Inflammatory macrophage treated with lipopolysaccharide for 4 hours (primary cell): Measurements from ENCODE around the gene TMEM61.
"Not testable (repeated sequence)": the region's sequence is repeated elsewhere in the genome, so short reads cannot be mapped to it uniquely, and the experiment has no call there.

Experiments used
- DNase-seq: peaks from one replicate; pipeline ENCODE4 v3.0.0-alpha.2; 2020

The TMEM61 gene

DNA sequence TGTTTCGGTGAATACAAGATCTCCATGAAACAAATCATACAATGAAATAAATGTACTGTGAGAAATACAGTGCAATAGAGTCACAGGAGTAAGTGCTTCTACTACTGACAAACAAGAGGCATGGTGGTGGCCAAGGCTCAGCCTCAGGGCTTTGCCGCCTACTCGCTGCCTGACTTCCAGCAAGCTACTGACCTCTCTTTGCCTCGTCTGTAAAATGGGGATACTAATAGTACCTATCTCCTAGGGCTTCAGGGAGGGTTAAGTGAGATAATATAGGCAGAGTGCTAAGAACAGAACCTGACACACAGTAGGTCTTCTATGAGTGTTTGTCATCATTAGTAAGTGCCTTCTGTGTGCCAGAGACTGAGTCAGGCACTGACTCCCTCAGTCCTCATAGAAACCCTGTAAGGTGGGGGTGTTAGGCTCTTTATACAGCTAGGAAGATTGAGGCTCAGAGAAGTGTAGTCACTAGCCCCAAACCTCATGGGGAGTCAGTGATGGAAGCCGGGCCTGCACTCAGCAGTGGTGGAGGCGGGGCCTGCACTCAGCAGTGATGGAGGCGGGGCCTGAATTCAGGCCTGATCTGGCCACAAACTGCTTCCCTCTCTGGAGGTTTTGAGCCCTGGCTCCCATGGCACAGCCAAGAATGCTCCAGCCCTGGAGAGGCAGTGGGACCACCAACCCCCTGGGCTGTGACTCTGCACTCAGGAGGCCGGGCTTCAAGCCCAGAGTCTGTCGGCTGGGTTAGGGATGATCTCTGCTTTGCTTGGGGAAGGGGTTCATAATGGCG is 25.1 kb downstream of the TMEM61 start:
- DNase-seq = no peak

DNA sequence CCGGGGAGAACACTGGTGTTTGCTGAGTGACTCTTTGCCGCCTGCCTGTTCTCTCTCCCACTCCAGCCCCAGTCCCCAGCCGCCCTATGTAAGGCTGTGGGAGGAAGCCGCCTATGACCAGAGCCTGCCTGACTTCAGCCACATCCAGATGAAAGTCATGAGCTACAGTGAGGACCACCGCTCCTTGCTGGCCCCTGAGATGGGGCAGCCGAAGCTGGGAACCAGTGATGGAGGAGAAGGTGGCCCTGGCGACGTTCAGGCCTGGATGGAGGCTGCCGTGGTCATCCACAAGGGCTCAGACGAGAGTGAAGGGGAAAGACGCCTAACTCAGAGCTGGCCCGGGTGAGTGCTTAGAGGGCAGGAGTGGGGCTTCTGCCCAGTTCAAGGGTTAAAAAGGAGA is 26.5 kb downstream of the TMEM61 start:
- no peak for DNase-seq

DNA sequence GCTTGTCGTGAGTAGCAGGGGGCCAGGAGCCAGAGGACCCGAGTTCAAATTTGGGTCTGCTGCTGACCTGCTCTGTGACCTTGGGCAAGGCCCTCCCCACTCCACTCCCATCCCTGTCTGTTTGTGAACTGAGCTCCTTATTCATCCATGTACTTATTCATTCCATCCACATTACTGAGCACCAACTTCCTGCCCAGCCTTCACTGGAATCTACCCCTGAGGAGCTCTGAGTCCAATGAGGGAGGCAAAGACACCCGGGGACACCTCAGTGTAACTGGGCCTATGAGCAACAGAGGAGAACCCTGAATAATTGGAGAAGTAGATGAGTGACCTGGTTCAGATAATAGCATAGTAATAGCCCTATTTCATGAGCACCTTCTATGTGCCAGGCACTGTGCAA is 27.2 kb downstream of the TMEM61 start:
- no peak for DNase-seq

DNA sequence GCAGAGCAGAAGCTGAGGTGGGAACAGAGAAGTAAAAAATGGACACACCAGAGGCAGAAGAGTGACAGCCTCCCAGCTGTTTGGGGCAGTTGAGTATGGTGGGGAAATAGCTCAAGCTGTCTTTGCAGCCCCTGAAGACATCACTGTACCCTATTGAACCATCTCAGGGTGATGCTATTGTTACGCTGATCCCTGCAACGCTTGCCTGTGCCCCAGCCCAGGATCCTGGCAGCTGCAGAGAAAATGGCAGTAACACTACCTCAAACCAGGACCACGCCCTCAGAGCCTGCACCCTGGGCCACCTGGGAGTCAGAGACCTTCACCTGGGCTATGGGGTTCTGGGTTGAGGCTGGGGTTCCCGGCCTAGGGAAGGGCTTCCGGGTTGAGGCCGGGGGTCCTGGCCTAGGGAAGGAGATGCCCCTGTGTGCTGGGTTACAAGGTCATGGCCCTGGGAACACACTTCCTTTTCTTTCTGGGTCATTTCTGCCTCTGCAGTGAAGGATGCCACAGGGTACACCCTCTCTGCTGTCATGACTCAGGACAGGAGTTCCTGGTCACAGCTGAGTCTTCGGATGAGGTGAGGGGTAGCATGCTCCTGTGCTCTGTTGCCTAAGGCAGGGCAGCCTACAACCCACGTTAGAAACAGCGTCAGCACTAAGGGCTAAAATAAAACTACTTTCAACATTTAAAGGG is 29.9 kb downstream of the TMEM61 start:
- DNase-seq = no peak

DNA sequence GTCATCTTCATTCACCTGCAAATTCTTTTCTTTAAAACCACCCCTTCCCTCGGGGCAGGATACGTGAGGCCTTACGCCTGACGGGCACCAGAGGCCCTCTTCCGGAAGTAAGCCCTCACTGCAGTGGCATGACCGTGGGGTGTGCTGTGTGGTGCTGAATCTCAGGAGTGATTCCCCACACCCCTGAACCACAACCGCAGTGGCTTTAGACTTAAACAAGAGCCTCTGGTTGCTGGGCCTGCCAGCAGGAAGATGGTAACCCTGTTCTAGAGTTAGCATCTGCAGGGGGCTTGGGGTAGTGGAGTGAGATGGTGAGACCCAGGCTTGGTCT is 30.4 kb downstream of the TMEM61 start:
- no peak for DNase-seq

DNA sequence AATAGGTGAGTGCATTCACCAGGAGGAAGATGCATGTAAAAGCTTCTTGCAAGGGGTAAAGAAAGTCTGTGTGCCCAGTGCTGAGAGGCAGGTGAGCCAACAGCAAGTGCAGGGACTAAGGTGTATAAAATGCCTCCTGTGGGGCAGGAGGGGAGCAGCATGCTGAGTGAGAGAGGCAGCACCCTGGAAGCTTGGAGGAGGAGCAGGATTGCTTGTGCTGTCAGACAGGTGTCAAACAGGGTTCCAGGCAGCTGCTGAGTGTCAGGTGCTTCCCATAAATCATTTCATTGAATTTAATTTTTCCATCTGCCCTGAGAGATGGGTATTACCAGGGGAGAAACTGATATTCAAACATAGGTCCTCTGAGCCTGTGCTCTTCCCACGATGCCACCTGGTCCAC is 32.2 kb downstream of the TMEM61 start:
- no peak for DNase-seq

DNA sequence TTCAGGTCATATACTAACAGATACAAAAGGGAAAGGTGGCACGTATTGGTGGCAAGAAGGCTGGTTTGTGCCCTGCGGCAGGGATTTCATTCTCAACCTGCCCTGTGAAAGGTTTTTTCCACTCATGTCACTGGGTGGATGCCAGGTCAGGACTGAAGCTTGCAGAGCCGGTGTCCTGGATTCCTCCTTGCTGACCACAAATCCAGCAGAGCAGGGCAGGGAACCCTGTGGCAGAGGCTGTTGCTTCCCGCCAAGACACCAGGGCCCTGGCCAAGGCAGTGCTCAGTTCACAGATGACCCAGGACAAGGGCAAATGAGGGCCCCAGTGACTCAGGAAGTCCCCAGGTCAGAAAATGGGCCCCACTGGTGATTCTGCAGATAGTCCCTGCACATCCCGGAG is 34.7 kb downstream of the TMEM61 start:
- DNase-seq = no peak

DNA sequence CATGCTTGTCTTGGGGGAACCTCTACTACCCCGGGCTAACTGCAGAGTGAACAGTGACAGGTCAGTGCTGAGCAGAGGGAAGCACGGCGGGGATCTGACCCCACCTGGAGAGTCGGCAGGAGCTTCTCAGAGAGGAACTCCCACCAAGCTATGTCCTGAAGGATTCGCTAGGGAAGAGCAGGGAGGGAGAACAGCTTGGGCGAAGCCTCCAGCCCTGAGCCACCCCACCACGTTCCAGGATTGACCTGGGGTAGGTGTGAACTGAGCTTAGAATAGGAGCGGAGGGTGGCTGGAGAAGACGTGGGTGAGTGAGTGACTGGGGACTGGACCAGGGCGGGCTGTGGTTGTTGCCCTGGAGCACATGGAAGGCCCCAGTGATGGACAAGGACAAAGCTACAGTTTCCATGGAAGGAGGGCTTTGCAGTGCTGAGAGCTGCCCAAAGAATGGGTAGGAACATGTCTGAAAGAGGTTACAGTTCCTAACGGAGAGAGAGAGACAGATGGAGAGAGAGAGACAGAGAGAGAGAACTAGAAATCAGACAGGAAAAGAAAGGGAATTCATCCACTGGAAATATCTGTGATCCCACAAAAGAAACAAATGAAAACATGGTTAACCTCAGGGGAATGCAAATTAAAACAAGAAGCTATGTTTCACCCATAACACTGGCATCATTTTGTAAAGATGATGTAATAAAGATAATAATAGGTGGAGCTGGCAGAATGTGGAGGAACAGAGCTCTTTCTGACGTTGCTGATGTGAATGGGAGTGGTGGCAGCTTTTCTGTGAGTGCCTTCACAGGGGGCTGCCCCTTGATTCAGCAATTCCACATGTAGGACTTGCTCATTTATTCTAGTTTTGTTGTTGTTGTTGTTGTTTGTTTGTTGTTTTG is 35.5 kb downstream of the TMEM61 start:
- DNase-seq = no peak

DNA sequence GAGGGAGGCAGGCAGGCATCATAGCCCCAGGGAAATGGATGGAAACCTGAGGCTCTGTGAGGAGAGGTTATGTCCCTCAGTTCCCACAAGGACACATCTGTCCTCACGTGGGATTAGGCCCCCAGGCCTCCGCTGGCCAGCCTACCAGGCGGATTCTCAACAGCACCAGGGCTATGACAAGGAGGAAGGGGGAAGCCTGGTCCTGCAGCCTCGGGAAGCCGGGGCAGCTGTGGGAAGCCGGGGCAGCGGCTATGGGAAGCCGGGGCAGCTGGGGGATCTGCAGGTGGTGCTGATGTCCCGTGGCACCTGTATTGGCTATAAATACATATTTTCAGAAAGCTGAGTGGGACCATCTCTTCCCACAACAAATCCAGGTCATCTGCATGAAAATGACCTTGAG is 38.0 kb downstream of the TMEM61 start:
- DNase-seq = no peak

DNA sequence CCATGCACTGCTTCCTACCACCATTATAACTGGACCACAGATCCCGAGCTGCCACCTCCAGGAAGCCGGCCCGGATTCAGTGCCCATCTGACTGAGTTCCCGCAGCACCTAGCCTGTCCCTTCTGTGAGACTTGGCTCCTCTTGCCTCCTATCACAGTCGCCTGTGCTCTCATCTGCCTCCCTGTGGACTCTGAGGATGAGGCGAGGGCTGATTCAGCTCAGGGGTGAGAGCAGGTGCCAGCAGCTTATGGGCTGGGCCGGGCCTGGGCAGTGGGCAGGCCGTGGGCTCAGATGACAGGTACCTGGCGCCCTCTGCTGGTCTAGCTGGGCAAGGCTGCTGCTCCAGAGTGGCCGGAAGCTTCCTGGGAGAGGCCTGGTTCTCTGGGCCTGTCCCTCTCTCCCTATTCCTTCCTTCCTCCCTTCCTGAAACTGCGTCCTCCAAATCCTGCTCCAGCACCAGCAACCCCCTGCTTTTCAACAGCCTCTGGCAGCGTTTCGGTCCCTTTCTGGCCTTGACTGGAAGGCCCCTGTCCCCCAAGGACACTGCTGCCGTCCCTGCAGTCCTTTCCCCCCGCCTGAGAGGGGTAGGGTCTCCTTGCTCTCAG is 41.6 kb downstream of the TMEM61 start:
- DNase-seq = peak; percentile 63

DNA sequence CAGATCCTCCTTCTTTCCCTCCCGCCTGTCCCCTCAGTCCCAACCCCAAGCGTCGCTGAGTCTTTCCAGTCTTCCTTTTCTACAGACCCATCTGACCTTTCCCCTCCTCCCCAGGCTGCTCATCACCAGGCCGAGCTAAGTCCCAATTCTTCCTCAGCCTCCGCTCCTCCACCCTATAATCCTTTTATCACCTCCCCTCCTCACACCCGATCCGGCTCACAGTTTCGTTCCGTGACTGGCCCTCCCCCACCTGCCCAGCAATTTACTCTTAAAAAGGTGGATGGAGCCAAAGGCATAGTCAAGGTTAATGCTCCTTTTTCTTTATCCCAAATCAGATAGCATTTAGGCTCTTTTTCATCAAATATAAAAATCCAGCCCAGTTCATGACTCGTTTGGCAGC is 43.7 kb downstream of the TMEM61 start:
- DNase-seq = not testable (repeated sequence)

DNA sequence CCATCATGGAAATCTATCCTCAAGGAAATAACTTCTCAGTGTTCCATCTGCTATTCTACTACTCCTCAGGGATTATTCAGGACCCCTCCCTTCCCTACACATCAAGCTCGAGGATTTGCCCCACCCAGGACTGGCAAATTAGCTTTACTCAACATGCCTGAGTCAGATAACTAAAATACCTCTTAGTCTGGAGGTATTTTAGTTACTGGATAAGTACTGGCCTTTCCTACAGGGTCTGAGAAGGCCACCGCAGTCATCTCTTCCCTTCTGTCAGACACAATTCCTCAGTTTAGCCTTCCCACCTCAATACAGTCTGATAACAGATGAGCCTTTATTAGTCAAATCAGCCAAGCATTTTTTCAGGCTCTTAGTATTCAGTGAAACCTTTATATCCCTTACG is 46.3 kb downstream of the TMEM61 start:
- not testable (repeated sequence) for DNase-seq

DNA sequence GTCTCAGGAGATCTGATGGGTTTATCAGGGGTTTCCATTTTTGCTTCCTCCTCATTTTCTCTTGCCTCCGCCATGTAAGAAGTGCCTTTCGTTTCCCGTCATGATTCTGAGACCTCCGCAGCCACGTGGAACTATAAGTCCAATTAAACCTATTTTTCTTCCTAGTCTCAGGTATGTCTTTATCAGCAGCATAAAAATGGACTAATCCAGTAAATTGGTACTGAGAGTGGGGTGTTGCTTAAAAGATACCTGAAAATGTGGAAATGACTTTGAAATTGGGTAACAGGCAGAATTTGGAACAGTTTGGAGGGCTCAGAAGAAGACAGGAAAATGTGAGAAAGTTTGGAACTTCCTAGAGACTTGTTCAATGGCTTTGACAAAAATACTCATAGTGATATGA is 50.7 kb downstream of the TMEM61 start:
- DNase-seq = not testable (repeated sequence)

DNA sequence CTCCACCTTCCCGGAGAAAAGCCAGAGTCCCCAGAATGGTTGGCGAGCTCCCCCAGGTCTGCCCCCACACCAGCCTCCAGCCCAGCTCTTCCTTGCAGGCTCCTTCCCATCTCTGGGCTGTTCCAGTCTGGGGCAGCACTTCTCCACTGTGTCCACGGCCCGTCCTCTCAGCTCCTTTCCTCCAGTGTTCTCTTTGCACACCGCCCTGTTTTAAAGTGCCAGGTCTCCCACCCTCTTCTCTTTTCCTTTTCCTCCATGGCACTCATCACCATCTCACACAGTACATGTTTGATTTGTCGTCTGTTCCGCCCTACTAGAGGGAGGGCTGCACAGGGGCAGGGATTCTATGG is 52.8 kb downstream of the TMEM61 start:
- no peak for DNase-seq

DNA sequence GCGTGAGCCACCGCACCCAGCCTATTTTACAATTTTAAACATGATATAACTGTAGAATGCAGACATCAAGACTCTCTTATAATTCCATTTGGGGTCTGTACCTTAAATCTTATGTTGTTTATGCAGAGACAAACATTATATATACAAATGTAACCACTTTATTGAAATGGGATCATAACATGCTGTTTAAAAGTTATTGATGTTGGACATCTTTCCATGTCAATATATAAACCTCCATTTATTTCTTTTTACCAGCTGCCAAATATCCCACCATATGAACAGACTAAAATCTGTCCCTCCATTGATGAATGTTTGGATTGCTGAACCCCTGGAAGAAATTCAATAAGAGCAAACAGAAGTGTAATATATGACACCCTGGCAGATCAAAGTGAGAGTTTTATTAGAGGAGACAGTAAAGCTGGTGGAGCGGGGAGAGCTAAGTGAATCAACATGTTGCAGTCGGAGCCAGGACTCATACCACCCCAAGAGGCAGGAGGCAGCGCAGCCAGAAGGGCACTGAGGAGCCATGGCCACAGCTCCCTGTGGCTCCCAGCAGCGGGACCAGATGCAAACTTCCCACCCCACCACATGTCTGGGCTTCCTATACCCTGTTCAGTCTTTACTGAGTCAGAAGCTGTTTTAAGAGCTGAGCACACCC is 54.2 kb downstream of the TMEM61 start:
- DNase-seq = no peak

DNA sequence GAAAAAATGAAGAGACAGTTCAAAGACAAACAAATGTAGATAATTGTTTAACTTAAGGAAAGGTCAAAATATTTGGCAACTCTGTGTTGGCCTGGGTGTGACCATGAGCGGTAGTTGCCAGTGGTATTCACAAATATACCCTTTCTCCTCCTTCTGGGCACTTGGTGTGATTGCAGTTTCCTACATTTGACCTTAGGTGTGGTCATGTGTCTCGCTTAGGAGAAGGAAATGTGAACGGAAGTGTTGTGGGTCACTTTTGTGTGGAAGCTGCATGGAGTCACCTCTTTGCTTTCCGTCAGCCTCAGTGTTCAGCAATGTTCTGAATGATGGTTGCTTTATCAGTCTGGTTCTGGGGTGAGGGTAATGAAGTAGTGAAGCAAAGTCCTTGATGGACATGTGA is 55.5 kb downstream of the TMEM61 start:
- peak; percentile 58 for DNase-seq

DNA sequence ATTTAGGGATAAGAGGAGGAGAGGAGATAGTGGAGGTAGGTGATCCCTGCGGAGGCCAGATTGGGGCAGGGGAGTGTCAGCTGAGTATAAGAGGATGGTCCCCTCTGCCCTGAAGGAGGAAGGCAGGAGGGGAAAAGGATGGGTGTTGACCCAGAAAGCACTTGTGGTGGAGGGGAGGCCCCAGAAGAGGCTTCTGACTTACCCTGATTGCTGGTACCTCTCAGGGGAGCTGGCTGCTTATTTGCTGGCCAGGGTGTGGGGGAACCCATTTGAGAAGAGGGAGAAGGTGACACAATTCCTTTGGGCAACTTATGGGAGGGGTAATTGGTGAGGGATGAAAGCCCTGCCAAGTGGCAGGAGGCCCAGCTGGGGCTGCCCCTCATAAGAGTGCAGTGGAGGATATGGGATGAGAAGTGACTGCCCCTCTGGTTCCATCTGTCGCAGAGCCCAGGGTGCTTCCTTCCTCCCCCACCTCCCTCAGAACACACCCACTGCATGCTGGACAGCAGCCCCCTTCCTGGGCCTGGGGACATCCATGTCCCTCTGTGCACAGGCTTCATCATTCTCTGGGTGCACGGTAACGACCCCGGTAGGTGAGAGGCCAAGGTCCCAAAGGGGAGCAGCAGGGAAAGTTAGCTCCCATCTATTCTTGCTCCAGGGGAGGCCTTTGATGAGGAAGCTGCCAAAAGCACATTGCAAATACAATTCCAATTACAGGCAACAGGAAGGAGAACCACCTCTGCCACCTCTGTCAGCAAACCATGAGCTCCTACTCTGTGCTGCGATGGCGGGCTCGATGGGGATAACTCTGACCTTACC is 57.5 kb downstream of the TMEM61 start:
- DNase-seq = no peak

DNA sequence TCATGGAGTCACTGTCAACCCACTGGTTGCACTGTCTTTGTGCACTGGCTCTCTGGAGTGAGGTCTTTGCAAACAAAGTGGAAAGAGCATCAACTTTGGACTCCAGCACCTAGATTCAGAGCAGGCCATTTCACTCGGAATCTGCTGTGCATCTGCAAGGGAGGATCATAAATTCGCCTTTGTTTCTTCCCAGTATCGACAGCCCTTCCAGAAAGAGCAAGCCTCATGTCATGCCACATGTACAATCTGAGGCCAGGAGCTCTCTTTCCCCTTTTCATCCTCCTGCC is 58.1 kb downstream of the TMEM61 start:
- DNase-seq = no peak

DNA sequence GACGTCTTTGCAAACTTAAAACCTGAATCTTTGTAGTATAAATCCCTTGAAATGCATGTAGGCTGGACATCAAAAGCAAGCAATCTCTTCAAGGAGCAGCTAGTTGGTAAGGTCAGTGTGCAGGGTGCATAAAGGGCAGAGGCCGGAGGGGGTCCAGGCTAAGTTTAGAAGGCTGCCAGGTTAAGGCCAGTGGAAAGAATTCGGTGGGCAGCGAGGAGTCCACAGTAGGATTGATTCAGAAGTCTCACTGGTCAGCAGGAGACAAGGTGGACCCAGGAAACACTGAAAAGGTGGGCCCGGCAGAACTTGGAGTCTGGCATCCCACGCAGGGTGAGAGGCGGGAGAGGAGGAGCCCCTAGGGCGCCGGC is 58.5 kb downstream of the TMEM61 start:
- no peak for DNase-seq

DNA sequence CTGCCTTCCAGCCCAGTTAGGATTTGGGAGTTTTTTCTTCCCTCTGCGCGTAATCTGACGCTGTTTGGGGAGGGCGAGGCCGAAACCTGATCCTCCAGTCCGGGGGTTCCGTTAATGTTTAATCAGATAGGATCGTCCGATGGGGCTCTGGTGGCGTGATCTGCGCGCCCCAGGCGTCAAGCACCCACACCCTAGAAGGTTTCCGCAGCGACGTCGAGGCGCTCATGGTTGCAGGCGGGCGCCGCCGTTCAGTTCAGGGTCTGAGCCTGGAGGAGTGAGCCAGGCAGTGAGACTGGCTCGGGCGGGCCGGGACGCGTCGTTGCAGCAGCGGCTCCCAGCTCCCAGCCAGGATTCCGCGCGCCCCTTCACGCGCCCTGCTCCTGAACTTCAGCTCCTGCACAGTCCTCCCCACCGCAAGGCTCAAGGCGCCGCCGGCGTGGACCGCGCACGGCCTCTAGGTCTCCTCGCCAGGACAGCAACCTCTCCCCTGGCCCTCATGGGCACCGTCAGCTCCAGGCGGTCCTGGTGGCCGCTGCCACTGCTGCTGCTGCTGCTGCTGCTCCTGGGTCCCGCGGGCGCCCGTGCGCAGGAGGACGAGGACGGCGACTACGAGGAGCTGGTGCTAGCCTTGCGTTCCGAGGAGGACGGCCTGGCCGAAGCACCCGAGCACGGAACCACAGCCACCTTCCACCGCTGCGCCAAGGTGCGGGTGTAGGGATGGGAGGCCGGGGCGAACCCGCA is 59.1 kb downstream of the TMEM61 start, which contains the start of gene PCSK9:
Gene PCSK9 (plus strand): TSS at position 207 of the 741 bp plus-strand sequence. CDS start 290 bp downstream, at position 497.
- no peak for DNase-seq
